Measurements from ENCODE around the gene OR10J4.
"Not testable (repeated sequence)": the region's sequence is repeated elsewhere in the genome, so short reads cannot be mapped to it uniquely, and the experiment has no call there.

The OR10J4 gene

DNA sequence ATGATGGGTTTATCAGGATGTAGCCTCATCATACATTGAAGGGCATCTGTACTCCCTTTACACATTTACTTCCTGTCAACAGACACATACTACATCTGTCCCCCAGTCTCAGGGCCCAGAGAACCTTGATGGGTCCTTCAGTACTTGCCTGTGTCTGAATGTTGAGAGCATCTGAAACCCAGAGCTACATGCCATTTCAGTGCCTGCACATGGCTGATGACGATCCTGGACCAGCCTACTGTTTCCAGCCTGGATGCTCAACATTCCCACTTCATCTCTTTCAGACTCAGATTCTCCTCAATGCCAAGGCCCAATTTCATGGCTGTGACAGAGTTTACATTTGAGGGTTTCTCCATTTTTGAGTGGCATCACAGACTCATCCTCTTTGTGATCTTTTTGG is at the start of gene OR10J4:
Gene OR10J4, plus strand, starts transcription at position 301 of the 400 bp plus-strand sequence.
- no peak for DNase-seq

DNA sequence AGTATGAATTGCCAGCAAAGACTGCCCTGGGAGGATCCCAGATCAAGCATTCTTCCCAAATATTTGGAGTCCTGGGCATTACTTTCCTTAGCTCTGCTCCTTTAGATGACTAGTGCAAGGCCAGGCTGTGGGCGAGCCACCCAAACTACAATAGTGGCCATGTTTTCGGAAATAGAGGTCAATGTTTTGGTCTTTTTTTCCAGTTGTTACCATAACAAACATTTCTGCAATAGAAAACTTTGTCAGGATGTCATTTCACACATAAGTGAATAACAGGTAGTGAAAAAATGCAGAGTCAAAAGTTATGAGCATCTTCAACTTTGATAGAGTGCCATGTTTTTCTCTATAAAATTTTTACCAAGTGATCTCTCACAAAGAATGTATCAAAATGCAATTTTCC is 25.2 kb upstream of the OR10J4 start:
- DNase-seq: no peak

DNA sequence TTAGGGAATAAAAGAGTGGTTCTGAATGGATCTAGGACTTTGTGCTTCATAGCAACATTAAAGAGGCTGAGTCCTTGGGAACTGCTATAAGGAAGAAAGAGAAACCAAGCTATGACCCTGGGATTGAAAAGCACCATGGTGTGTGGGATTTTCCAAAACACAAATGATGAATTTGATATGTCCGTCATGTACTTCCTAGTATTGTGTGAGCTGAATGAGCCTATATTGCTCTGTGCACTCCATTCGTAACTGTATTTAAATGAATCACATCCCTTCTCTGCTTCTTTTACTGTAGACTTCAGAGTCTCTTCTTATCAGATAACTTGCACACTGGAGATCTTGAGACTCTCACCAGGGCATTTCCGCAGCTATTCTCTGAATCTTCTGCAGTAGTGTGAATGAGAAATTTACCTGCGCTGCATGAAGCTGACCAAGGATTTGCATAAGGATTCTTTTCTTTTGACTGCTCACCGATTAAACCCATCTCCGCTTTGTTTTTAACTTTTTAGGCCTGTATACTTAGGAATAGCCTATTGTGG is 23.1 kb upstream of the OR10J4 start:
- DNase-seq: no peak

DNA sequence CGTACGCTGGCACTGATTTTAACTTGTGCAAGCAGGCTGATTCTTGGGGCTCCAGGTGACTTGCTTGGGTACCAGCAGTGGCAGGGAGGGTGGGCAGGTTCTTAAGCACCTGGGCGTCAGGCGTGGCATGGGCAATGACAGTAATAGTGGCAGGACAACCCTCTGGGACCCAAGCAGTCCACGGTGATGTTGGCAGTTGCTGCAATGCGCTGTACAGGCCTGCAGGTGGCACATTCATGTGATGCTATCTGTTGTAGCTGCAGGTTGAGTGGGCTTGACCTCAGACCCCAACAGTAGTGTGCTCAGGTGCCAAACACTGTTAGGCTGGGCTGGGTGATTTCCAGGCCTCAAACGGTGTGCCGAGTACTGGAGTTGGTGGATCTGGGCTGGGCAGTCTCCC is 10.2 kb upstream of the OR10J4 start:
- no peak for DNase-seq

DNA sequence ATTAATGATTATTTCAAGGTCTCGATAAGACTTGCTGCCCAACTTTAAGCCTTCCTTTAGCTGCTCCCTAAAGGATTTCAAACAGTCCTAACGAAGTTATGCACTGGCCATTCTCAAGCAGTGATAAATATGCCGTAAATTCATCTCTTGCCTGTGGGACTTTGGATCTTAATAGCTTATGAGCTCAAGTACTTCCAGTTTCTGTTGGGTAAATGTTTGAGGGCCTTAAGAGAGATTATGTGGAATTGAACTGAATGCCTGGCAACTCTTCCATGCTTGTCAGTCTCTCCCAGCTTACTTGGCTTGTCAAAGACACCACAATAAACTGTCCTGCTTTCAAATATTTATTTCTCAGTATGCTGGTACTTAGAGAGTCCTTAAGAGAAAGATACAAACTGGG is 3.5 kb upstream of the OR10J4 start:
- DNase-seq: no peak

DNA sequence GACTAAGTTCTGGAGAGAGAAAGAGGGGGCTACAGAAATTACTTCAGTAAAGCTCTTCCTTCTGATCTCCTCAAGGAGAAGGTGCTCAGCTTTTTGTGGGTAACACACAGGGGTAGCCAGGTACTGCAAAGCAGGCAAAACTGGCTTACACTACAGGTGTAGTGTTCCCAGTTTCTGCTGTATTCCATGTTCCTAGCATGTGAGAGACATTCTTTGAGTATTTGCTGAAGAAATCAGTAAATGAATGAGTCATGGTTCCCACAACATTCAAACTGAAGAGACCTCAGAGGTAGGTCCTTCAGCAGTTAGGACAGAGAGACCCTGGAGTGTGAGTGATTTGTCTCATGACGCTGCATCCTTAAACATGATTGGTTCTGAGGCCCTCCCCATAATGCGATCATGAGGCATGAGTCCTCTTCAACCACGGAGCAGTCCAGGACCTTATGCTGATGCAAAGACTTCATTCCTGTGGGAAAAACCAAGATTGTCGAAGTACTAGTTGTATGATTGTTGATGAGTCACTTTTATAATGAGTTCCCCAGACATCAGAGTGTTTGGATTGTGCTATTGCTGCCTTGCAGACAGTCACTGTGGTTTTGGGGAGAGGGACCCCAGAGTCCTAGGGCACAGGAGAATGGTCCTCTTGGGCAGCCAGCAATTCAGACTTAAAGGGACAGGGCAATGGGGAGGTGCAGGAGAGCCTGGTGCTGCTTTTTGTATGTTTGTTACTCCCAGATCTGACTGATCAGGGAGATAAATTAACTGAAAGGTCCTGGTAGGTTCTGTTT is 2.7 kb upstream of the OR10J4 start:
- DNase-seq: no peak

DNA sequence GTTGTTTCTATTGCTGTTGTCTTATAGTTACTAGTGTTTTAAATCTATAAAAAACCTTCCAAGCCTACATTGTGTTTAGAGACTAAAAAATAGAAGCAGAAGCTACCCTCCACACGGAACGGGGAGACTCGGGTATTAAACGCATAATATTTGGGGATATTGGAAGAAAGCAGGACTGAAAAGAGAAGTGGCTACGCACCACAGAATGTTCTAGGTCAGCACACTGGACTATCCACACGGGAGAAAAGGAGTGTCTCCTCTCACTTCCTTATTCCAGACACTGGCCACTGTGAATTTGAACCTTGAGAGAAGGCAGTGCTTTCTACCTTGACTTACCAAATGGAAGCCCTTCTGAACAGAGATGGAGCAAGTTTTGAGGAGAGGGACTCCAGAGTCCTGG is 1.0 kb upstream of the OR10J4 start:
- DNase-seq: no peak

DNA sequence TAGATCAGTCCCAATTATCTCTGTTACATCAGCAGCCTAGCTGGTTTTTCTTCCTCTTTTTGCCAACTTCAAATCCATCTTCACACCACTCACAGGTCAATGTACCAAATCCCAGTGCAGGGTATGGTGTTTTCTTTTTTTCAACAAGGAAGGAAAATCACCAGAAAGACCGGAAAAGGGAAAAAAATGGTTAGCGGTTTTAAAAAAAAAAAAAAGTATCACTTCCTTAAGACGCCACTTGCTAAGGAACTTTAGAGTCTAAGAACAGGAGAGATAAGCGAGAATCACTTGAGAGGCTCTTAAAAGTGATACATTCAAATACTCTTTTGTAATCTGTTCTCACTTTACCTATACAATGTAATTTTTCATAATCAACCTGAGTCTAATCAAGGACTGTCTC is 4.5 kb downstream of the OR10J4 start:
- no peak for DNase-seq

DNA sequence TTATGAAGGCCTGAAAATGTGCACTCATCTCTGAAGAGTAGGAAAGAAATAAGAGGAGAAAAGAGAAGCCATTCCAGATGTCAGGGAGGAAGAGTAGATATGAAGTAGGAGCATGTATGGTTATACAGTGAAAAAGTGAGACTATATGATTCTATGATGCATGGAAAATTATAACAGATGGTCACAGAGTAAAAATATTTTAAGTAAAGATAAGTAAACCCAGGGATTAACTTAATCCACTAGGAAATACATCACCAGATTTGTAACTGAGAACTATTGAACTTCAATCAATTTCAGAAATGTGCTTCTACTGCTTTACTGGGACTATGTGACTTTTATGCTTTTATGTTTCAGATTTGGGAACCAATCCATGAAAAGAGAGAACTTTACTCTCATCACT is 7.4 kb downstream of the OR10J4 start, which contains the start of gene OR10J1:
Gene OR10J1, plus strand, starts transcription at position 301 of the 400 bp plus-strand sequence. Its CDS starts 70 bp downstream, at position 371.
- no peak for DNase-seq

DNA sequence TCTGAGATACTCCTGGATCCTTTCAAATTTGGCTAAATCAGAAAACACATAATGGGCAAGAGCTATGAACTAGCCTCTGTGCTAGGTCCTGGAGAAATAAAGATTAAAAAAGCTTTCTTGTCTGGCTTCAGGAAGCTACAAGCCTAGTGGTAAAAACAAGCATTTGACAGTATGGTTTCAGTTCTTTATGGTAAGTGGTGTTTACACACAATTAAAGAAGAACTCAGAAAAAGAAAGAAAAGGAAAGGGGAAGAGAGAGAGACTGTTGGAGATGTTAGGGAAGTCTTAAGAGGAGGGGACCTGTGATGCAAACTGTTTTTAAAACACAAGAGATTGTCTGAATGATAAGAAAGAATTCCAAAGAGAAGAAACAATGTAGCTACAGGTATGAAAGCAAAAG is 9.4 kb downstream of the OR10J4 start:
- DNase-seq: no peak

DNA sequence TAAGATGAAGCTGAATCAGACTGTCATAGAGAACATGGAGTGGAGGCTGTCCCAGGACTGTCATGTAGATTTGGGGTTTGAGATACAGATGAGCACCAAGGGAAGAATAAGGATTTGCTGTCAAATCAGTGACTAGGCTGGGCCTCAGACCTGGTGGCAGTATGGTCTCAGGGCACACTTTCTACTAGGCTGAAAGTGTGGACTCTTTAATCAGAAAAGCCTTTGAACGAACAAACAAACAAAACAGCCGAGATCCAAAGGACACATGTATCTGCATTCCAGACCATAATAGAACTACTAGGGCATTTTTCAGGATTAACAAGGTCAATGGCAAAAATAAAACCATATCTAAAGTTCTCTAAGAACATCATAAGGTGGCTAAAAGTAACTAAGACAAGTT is 10.4 kb downstream of the OR10J4 start:
- no peak for DNase-seq

DNA sequence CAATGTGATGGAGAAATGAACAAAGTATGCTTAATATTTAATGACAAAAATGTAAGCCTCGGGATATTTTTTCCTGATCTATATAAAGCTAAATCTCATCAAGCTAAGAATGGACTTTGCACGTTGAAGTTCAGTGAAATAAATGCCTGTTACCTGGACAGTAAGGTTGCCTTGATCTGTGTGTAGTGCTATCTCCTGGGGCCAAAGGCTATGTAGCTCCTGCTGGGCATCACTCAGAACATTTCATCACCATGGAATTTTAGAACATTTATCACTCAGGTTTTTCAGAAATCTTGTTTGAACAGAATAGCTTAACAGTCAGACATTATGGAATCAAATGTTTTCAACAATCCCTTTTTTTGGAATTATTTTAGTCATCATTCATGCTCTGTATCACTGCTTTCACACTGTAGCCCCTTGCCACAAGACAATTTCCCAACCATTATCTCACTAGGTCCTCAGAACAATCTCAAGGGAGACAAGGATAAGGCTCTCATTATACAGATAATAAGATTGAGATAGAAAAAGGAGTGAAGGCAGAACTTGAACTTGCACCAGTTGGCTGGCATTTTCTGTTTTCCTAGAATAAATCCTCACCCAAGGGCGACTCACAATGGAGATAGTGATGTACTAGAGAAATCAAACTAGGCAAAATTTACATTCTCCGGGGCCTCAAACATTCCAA is 11.2 kb downstream of the OR10J4 start:
- DNase-seq: no peak

DNA sequence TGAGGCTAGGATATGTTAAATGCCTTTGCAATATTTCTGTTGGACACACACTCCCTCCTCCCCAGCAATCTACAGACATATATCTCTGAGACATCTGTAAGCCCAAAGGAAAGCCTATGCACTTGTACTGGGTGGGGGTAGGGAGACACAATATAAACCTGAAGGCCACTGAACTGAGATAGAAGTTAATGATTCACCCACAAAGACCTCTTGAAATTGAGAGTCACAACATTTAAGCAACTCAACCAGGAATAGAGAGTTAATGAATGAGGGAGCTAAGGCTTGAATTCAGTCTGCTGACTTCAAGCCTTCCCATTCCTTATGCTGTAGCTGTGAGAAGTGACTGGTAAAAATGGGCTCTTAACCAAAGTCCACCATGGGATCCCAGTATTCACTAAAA is 12.5 kb downstream of the OR10J4 start:
- no peak for DNase-seq

DNA sequence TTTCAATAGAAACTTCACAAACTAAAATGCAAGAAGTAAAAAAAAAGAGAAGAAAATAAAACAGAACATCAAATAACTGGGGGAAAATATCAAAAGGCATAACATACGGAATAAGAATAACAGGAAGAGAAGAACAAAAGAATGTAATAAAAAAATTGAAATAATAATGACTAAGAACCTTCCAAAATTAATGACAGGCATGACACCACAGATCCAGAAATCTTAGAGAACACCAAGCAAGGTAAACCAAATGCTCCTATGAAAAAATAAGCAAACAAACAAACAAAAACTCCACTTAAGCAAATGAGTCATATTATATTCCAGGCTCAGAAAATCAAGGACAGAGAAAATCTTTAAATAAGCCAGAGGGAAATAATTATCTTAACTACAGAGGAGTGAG is 16.2 kb downstream of the OR10J4 start:
- DNase-seq: no peak

DNA sequence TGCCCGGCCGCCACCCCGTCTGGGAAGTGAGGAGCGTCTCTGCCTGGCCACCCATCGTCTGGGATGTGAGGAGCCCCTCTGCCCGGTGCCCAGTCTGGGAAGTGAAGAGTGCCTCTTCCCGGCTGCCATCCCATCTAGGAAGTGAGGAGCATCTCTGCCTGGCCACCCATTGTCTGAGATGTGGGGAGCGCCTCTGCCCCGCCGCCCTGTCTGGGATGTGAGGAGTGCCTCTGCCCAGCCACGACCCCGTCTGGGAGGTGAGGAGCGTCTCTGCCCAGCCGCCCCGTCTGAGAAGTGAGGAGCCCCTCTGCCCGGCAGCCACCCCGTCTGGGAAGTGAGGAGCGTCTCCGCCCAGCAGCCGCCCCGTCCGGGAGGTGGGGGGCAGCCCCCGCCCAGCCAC is 17.6 kb downstream of the OR10J4 start:
- DNase-seq: not testable (repeated sequence)

DNA sequence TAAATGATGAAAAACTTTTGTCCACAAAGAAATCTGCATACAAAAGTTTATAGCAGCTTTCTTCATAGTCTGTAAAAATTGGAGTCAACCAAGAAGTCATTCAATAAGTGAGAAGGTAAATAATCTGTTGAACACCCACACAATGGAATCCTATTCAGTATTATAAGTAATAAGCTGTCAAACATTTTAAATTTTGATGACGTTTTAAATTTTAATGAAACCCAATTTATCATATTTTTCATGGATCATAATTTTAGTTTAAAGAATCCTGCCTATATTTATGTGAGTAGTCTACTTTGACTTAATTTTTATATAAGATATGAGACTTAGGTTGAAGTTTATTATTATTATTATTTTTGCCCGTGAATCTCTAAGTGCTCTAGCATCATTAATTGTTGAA is 27.5 kb downstream of the OR10J4 start:
- DNase-seq: no peak

DNA sequence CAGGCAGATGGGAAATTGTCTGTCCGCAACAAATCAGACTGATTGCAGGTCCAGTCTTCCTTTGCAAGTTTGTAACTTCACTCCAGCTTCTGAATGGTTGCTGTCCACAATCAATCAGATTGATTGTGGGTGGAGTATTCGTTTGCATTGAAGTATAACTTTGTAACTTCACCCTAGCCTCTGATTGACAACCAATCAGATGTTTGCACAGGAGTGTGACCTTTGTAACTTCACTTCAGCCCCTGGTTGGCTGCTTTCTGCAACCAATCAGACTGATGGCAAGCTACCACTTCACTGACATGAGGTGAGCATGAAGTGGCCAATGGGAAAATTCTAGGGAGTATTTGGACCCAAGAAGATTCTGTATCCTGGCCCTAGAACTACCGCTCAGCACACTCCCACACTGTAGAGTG is 33.2 kb downstream of the OR10J4 start:
- DNase-seq: no peak

DNA sequence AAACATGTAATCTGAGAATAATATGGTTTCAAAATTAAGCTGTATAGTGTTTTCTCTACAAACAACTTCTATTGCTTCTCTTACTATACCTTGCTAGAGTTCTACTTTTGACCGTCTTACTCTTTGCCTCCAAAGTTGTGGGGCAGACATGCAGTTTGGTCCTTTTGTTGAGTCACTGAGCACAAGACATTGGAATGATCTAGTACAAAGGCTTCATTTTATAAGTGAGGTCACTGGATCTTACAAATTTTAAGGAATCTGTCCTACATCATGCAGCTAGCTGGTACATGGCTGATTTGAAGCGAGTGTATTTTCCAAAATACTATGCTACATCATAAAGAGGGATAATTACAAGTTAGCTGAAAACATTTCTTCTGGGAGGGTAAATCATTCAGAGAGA is 36.3 kb downstream of the OR10J4 start:
- DNase-seq: no peak

DNA sequence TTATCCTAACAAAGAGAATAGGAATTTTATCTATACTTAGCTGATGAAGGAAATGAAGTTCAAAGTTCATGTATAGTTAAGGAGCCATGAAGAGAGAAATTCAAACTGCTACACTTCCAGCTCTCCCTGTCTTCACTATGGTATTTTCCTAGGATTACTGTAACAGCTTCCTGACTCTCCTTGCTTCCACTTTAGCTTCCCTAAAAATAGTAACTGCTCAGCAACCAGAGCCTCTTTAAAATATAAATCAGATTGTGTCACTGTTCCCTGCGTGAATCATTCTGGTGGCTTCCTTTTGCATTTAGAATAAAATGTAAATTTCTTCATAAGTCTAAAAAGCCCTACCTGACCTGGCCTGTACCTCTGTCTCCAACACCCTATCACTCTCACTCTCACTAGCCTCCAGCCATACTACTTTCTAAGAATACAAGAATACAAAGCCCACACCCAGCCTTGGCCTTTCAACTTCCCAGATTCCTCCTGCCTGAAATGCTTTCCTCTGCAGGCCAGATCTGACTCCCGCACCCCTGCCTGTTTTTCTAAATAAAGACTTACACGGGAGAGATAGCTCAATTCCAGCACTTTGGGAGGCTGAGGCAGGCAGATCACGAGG is 38.0 kb downstream of the OR10J4 start:
- DNase-seq: no peak

DNA sequence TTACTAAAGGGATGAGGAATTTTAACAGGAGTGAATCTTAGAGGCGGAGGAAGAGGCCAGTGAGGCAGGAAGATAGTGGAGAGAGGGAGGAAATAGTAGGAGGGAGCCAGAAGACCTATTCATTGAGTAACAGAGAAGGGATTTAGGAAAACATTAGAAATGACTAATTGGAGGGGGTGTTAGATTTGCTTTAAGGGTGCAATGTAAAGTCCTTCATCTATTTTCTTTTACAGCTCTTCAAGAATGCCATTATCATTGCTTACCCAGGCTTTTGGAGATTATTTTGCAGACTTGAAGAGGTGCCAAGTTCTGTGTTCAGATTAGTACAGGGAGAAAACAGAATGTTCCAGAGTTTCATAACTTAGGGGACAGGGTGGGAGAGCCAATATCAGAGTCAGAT is 41.3 kb downstream of the OR10J4 start:
- DNase-seq: no peak

DNA sequence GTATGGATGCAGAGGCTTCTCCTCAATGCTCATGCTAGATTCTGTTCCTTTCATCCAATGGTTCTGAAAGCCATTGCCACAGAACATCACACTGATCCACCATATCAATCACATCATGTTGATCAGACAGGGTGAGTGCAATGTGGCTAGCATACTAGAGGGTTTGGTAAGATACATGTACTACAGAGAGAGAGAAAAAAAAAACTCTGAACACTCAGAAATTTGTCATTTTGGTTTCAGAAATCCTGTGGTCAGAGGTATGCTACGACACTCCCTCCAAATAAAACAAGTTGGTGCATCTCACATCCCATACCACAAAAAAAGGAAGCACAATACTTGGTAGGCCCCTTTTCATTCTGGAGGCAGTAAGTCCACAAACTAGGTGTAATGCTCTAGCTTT is 42.9 kb downstream of the OR10J4 start:
- no peak for DNase-seq

Data from SHP77 treated with DMSO at 0.1 percent for 48 hours (cell line).